WTC11 (cell line): ENCODE measurements around the gene CDH22. TPM values are rescaled to one million over a fixed set of nuclear protein-coding genes. Genes with fewer than 3 reads are reported as not detected.

ENCODE experiments used
- ATAC-seq: fragments of 200-7000 bp; cut with Tn5 transposase; 2 replicates; pipeline ENCODE4 v1.10.0; 2021; ENCODE audit warnings: mild to moderate bottlenecking, moderate library complexity
- CTCF ChIA-PET: fragments of 300-600 bp; sonication (Branson Sonifier 250); formaldehyde crosslinking; loops from one replicate; lab custom pipeline; 2021; ENCODE audit warnings: antibody characterized with exemption; lab: Charles Lee
- POLR2A ChIA-PET: fragments of 350-600 bp; sonication (Branson Sonifier 250); formaldehyde crosslinking; loops from one replicate; lab custom pipeline; 2021; ENCODE audit warnings: antibody characterized with exemption; lab: Charles Lee
- DNase-seq: peaks from one replicate; pipeline ENCODE4 v3.0.0; 2021; ENCODE audit warnings: low spot score
- H3K27ac Mint-ChIP-seq: 2 replicates; pipeline ENCODE4 v1.8.0; 2021; ENCODE audit warnings: mixed read lengths
- H3K27me3 Mint-ChIP-seq: 2 replicates; pipeline ENCODE4 v1.8.0; 2021; ENCODE audit warnings: low read depth, mild to moderate bottlenecking, moderate library complexity, mixed read lengths
- H3K36me3 Mint-ChIP-seq: 2 replicates; pipeline ENCODE4 v1.8.0; 2021; ENCODE audit warnings: mixed read lengths
- H3K4me1 Mint-ChIP-seq: 2 replicates; pipeline ENCODE4 v1.8.0; 2022; ENCODE audit warnings: mixed read lengths
- H3K4me3 Mint-ChIP-seq: 2 replicates; pipeline ENCODE4 v1.8.0; 2021; ENCODE audit warnings: mild to moderate bottlenecking, moderate library complexity, mixed read lengths
- H3K9me3 Mint-ChIP-seq: 2 replicates; pipeline ENCODE4 v1.8.0; 2021; ENCODE audit warnings: mixed read lengths
- ETV6 ChIP-seq: sonication (generic); formaldehyde crosslinking; IDR thresholded peaks from 2 replicates; pipeline ENCODE4 v1.8.1; 2022; ENCODE audit warnings: mild to moderate bottlenecking, missing genetic modification reagents
- MYBL2 ChIP-seq: sonication (generic); formaldehyde crosslinking; IDR thresholded peaks from 2 replicates; pipeline ENCODE4 v1.8.1; 2023; ENCODE audit warnings: mild to moderate bottlenecking, moderate library complexity, missing genetic modification reagents
- NFE2L1 ChIP-seq: sonication (generic); formaldehyde crosslinking; IDR thresholded peaks from 2 replicates; pipeline ENCODE4 v1.8.1; 2023; ENCODE audit warnings: missing genetic modification reagents
- RORB ChIP-seq: fragments of 250-450 bp; sonication (Bioruptor Pico); IDR thresholded peaks from 2 replicates; pipeline ENCODE4 v1.9.0; 2021; ENCODE audit warnings: mild to moderate bottlenecking
- TCF7 ChIP-seq: sonication (generic); formaldehyde crosslinking; IDR thresholded peaks from 2 replicates; pipeline ENCODE4 v1.8.0; 2022; ENCODE audit warnings: mild to moderate bottlenecking, low read depth, missing genetic modification reagents, moderate library complexity
- TEAD1 ChIP-seq: sonication (generic); formaldehyde crosslinking; IDR thresholded peaks from 2 replicates; pipeline ENCODE4 v1.8.0; 2022; ENCODE audit warnings: mild to moderate bottlenecking, missing genetic modification reagents
- total RNA-seq: library from RNA; stranded (reverse); gene quantifications from 3 replicates; pipeline ENCODE4 v1.2.3, GENCODE V29; 2021
- TF ChIP-seq, protein P1 (sequence below): fragments of 250-450 bp; sonication (Bioruptor Pico); IDR thresholded peaks from 2 replicates; pipeline ENCODE4 v1.9.0; 2021; ENCODE audit warnings: mild to moderate bottlenecking, borderline replicate concordance
- TF ChIP-seq, protein P2 (sequence below): sonication (generic); formaldehyde crosslinking; IDR thresholded peaks from 2 replicates; pipeline ENCODE4 v1.8.1; 2022; ENCODE audit warnings: mild to moderate bottlenecking, missing genetic modification reagents, moderate library complexity, borderline replicate concordance
- TF ChIP-seq, protein P3 (sequence below): sonication (generic); formaldehyde crosslinking; conservative IDR thresholded peaks from 2 replicates; pipeline ENCODE4 v1.8.1; 2022; ENCODE audit warnings: mild to moderate bottlenecking, missing genetic modification reagents
- TF ChIP-seq, protein P4 (sequence below): fragments of 250-450 bp; sonication (Bioruptor Pico); IDR thresholded peaks from 2 replicates; pipeline ENCODE4 v1.9.0; 2021; ENCODE audit warnings: moderate library complexity, mild to moderate bottlenecking, inconsistent platforms, borderline replicate concordance
- TF ChIP-seq, protein P5 (sequence below): sonication (generic); formaldehyde crosslinking; IDR thresholded peaks from 2 replicates; pipeline ENCODE4 v1.8.1; 2023; ENCODE audit warnings: mild to moderate bottlenecking, missing genetic modification reagents, moderate library complexity
- TF ChIP-seq, protein P6 (sequence below): fragments of 250-450 bp; sonication (Bioruptor Pico); IDR thresholded peaks from 2 replicates; pipeline ENCODE4 v1.9.0; 2021; ENCODE audit warnings: mild to moderate bottlenecking
- TF ChIP-seq, protein P7 (sequence below): sonication (generic); formaldehyde crosslinking; IDR thresholded peaks from 2 replicates; pipeline ENCODE4 v1.8.0; 2022; ENCODE audit warnings: mild to moderate bottlenecking, missing genetic modification reagents
- TF ChIP-seq, protein P8 (sequence below): sonication (generic); formaldehyde crosslinking; IDR thresholded peaks from 2 replicates; pipeline ENCODE4 v1.8.0; 2022; ENCODE audit warnings: mild to moderate bottlenecking, missing genetic modification reagents
- TF ChIP-seq, protein P9 (sequence below): sonication (generic); formaldehyde crosslinking; IDR thresholded peaks from 2 replicates; pipeline ENCODE4 v1.8.1; 2023; ENCODE audit warnings: mild to moderate bottlenecking, missing genetic modification reagents, borderline replicate concordance

The CDH22 gene
- total RNA-seq, 1 experiment from 2014 or later = 0.13 TPM

DNA sequence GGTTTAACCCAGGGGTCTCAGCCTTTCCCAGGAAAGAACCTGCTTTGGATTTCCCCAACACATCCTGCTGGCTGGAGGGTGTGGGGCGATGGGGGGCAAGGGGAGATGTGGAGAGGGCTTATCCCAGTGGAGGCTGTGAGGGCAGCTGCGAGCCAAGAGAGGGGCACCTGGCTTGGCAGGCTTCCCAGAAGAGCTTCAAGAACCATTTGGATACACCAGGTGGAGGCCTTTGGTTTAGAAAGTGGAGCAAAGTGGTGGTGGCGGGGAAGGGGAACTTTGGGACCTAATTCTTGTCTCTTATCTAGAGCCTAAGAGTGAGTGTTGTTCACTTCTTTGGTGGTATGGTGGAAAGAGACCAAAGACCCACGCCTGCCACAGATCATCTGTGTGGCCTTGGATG is 177.8 kb downstream of the CDH22 start:
- CTCF ChIA-PET = interaction anchor here (0.9 to 7.9 kb wide), 12 partner anchors 12 to 276 kb away, joined by 3 to 118 read pairs (median 20); partner anchors contain the start of genes CD40 and ELMO2
- Mint-ChIP-seq H3K4me1 (peaks cover 6% of the 10 kb centered on the region), H3K27me3 (peaks cover 17% of the 10 kb centered on the region), H3K4me3 (no peak overlapping the region), H3K27ac (no peak overlapping the region), H3K9me3 (no peaks in the 10 kb centered on the region), H3K36me3 (peaks cover 3% of the 10 kb centered on the region; the same call in 1 of the 2 replicates)
- POLR2A ChIA-PET = interaction anchor here (1.0 kb wide), 1 partner anchor 218 kb away, joined by 3 read pairs; no protein-coding TSS in a partner anchor
- DNase-seq = no peak
- ATAC-seq = no peak
- TF ChIP-seq, protein P1, sequence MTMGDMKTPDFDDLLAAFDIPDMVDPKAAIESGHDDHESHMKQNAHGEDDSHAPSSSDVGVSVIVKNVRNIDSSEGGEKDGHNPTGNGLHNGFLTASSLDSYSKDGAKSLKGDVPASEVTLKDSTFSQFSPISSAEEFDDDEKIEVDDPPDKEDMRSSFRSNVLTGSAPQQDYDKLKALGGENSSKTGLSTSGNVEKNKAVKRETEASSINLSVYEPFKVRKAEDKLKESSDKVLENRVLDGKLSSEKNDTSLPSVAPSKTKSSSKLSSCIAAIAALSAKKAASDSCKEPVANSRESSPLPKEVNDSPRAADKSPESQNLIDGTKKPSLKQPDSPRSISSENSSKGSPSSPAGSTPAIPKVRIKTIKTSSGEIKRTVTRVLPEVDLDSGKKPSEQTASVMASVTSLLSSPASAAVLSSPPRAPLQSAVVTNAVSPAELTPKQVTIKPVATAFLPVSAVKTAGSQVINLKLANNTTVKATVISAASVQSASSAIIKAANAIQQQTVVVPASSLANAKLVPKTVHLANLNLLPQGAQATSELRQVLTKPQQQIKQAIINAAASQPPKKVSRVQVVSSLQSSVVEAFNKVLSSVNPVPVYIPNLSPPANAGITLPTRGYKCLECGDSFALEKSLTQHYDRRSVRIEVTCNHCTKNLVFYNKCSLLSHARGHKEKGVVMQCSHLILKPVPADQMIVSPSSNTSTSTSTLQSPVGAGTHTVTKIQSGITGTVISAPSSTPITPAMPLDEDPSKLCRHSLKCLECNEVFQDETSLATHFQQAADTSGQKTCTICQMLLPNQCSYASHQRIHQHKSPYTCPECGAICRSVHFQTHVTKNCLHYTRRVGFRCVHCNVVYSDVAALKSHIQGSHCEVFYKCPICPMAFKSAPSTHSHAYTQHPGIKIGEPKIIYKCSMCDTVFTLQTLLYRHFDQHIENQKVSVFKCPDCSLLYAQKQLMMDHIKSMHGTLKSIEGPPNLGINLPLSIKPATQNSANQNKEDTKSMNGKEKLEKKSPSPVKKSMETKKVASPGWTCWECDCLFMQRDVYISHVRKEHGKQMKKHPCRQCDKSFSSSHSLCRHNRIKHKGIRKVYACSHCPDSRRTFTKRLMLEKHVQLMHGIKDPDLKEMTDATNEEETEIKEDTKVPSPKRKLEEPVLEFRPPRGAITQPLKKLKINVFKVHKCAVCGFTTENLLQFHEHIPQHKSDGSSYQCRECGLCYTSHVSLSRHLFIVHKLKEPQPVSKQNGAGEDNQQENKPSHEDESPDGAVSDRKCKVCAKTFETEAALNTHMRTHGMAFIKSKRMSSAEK (CRISPR knock-in tag) = no peak
- TF ChIP-seq, protein P2, sequence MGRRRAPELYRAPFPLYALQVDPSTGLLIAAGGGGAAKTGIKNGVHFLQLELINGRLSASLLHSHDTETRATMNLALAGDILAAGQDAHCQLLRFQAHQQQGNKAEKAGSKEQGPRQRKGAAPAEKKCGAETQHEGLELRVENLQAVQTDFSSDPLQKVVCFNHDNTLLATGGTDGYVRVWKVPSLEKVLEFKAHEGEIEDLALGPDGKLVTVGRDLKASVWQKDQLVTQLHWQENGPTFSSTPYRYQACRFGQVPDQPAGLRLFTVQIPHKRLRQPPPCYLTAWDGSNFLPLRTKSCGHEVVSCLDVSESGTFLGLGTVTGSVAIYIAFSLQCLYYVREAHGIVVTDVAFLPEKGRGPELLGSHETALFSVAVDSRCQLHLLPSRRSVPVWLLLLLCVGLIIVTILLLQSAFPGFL = no peak
- TF ChIP-seq, protein P3, sequence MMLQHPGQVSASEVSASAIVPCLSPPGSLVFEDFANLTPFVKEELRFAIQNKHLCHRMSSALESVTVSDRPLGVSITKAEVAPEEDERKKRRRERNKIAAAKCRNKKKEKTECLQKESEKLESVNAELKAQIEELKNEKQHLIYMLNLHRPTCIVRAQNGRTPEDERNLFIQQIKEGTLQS = no peak
- TF ChIP-seq TEAD1 (CRISPR knock-in tag) (no peak), TCF7 (no peak), MYBL2 (CRISPR knock-in tag) (no peak)
- TF ChIP-seq, protein P4, sequence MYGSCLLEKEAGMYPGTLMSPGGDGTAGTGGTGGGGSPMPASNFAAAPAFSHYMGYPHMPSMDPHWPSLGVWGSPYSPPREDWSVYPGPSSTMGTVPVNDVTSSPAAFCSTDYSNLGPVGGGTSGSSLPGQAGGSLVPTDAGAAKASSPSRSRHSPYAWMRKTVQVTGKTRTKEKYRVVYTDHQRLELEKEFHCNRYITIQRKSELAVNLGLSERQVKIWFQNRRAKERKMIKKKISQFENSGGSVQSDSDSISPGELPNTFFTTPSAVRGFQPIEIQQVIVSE (CRISPR knock-in tag) = no peak
- TF ChIP-seq, protein P5, sequence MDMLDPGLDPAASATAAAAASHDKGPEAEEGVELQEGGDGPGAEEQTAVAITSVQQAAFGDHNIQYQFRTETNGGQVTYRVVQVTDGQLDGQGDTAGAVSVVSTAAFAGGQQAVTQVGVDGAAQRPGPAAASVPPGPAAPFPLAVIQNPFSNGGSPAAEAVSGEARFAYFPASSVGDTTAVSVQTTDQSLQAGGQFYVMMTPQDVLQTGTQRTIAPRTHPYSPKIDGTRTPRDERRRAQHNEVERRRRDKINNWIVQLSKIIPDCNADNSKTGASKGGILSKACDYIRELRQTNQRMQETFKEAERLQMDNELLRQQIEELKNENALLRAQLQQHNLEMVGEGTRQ (CRISPR knock-in tag) = no peak

DNA sequence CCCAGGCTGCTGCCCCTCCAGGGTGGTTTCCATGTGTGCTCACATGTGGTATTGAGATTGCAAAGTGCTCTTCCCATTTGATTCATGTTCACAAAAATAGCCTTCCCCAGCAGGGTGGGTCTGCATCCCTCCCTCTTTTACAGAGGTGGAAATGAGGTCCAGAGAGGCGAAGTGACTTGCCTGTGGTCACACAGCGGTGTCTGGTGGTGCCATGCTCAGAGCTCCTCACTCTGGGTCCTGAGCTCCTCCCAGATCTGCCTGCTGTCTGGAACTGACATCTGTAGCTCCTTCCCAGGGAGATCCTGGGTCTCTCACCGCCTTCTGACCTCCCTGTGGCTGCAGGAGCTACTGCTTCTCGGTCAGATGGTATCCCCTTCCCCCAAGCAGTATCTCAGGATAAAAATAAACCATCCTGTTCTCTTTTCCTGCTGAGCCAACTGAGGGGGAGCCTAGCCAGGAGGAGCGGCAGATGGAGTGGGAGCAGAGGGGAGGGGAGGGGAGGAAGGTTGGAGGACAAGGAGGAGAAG is 178.3 kb downstream of the CDH22 start:
- Mint-ChIP-seq H3K4me3 (no peak overlapping the region), H3K27me3 (peaks cover 17% of the 10 kb centered on the region), H3K4me1 (peaks cover 6% of the 10 kb centered on the region), H3K27ac (no peak overlapping the region), H3K9me3 (no peaks in the 10 kb centered on the region), H3K36me3 (peaks cover 4% of the 10 kb centered on the region; the same call in 1 of the 2 replicates)
- ChIA-PET POLR2A (interaction anchor here (1.0 kb wide), 1 partner anchor 219 kb away, joined by 3 read pairs; no protein-coding TSS in a partner anchor), CTCF (interaction anchor here (0.7 to 7.9 kb wide), 16 partner anchors 11 to 277 kb away, joined by 3 to 118 read pairs (median 8); partner anchors contain the start of genes CD40 and ELMO2)
- ATAC-seq = no peak
- no peak for DNase-seq
- TF ChIP-seq, protein P6, sequence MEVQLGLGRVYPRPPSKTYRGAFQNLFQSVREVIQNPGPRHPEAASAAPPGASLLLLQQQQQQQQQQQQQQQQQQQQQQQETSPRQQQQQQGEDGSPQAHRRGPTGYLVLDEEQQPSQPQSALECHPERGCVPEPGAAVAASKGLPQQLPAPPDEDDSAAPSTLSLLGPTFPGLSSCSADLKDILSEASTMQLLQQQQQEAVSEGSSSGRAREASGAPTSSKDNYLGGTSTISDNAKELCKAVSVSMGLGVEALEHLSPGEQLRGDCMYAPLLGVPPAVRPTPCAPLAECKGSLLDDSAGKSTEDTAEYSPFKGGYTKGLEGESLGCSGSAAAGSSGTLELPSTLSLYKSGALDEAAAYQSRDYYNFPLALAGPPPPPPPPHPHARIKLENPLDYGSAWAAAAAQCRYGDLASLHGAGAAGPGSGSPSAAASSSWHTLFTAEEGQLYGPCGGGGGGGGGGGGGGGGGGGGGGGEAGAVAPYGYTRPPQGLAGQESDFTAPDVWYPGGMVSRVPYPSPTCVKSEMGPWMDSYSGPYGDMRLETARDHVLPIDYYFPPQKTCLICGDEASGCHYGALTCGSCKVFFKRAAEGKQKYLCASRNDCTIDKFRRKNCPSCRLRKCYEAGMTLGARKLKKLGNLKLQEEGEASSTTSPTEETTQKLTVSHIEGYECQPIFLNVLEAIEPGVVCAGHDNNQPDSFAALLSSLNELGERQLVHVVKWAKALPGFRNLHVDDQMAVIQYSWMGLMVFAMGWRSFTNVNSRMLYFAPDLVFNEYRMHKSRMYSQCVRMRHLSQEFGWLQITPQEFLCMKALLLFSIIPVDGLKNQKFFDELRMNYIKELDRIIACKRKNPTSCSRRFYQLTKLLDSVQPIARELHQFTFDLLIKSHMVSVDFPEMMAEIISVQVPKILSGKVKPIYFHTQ (CRISPR knock-in tag) = no peak
- TF ChIP-seq ETV6 (CRISPR knock-in tag) = no peak
- no peak for TF ChIP-seq NFE2L1 (CRISPR knock-in tag)
- no peak for TF ChIP-seq MYBL2 (CRISPR knock-in tag)
- TF ChIP-seq, protein P7, sequence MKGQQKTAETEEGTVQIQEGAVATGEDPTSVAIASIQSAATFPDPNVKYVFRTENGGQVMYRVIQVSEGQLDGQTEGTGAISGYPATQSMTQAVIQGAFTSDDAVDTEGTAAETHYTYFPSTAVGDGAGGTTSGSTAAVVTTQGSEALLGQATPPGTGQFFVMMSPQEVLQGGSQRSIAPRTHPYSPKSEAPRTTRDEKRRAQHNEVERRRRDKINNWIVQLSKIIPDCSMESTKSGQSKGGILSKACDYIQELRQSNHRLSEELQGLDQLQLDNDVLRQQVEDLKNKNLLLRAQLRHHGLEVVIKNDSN (CRISPR knock-in tag) = no peak
- TF ChIP-seq, protein P8, sequence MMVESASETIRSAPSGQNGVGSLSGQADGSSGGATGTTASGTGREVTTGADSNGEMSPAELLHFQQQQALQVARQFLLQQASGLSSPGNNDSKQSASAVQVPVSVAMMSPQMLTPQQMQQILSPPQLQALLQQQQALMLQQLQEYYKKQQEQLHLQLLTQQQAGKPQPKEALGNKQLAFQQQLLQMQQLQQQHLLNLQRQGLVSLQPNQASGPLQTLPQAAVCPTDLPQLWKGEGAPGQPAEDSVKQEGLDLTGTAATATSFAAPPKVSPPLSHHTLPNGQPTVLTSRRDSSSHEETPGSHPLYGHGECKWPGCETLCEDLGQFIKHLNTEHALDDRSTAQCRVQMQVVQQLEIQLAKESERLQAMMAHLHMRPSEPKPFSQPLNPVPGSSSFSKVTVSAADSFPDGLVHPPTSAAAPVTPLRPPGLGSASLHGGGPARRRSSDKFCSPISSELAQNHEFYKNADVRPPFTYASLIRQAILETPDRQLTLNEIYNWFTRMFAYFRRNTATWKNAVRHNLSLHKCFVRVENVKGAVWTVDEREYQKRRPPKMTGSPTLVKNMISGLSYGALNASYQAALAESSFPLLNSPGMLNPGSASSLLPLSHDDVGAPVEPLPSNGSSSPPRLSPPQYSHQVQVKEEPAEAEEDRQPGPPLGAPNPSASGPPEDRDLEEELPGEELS (CRISPR knock-in tag) = no peak
- TF ChIP-seq RORB (CRISPR knock-in tag) = no peak
- TF ChIP-seq, protein P9, sequence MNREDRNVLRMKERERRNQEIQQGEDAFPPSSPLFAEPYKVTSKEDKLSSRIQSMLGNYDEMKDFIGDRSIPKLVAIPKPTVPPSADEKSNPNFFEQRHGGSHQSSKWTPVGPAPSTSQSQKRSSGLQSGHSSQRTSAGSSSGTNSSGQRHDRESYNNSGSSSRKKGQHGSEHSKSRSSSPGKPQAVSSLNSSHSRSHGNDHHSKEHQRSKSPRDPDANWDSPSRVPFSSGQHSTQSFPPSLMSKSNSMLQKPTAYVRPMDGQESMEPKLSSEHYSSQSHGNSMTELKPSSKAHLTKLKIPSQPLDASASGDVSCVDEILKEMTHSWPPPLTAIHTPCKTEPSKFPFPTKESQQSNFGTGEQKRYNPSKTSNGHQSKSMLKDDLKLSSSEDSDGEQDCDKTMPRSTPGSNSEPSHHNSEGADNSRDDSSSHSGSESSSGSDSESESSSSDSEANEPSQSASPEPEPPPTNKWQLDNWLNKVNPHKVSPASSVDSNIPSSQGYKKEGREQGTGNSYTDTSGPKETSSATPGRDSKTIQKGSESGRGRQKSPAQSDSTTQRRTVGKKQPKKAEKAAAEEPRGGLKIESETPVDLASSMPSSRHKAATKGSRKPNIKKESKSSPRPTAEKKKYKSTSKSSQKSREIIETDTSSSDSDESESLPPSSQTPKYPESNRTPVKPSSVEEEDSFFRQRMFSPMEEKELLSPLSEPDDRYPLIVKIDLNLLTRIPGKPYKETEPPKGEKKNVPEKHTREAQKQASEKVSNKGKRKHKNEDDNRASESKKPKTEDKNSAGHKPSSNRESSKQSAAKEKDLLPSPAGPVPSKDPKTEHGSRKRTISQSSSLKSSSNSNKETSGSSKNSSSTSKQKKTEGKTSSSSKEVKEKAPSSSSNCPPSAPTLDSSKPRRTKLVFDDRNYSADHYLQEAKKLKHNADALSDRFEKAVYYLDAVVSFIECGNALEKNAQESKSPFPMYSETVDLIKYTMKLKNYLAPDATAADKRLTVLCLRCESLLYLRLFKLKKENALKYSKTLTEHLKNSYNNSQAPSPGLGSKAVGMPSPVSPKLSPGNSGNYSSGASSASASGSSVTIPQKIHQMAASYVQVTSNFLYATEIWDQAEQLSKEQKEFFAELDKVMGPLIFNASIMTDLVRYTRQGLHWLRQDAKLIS = no peak
